Dermis microvascular lymphatic vessel endothelial cell (primary cell): ENCODE measurements around the gene PAK2. TPM values are rescaled to one million over a fixed set of nuclear protein-coding genes. Genes with fewer than 3 reads are reported as not detected.
A peak's percentile ranks its signal among the peaks of the same experiment; 100 is the strongest.
"Not testable (repeated sequence)": the region's sequence is repeated elsewhere in the genome, so short reads cannot be mapped to it uniquely, and the experiment has no call there.

Source experiments
- DNase-seq, 2 donors: peaks; one replicate each; pipeline versions ENCODE4 v3.0.0 to v3.0.0-alpha.2; 2010; ENCODE audit warnings: low read depth in 2 of 2
- total RNA-seq: library from RNA; depleted of rRNA; stranded (reverse); fragments of >200 nt; gene quantifications from 2 replicates; pipeline ENCODE4 v1.2.1, GENCODE V29; 2014

The PAK2 gene
- total RNA-seq, 1 donor from 2014 or later = 50.3 TPM

DNA sequence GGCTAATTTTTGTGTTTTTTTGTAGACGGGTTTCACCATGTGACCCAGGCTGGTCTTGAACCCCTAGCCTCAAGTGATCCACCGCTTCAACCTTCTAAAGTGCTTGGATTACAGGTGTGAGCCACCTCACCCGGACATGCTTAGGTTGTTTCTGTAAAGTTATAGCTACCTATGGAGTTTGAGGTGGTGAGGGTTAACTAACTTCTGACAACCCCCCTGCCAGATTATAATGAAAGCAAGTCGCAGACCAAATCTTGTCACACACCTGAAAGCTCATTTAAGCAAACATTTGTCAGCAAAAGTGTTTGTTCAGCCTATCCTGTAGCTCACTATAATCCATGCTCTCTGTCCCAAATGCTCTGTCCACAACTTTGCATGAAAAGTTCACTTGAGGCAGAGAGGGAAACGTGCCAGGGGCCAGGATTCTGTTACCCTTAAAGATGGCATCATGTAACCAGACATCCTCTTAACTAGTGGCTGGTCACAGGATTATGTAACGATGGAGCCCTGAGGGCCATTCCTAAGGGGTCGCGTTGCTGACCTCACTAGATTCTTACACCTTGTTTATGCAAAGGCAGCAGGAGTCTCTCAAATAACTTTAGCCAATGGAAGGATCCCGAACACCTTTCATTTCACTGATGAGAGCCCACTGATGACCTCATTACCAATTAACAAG, 103.9 kb downstream of the PAK2 start:
- no peak for DNase-seq

DNA sequence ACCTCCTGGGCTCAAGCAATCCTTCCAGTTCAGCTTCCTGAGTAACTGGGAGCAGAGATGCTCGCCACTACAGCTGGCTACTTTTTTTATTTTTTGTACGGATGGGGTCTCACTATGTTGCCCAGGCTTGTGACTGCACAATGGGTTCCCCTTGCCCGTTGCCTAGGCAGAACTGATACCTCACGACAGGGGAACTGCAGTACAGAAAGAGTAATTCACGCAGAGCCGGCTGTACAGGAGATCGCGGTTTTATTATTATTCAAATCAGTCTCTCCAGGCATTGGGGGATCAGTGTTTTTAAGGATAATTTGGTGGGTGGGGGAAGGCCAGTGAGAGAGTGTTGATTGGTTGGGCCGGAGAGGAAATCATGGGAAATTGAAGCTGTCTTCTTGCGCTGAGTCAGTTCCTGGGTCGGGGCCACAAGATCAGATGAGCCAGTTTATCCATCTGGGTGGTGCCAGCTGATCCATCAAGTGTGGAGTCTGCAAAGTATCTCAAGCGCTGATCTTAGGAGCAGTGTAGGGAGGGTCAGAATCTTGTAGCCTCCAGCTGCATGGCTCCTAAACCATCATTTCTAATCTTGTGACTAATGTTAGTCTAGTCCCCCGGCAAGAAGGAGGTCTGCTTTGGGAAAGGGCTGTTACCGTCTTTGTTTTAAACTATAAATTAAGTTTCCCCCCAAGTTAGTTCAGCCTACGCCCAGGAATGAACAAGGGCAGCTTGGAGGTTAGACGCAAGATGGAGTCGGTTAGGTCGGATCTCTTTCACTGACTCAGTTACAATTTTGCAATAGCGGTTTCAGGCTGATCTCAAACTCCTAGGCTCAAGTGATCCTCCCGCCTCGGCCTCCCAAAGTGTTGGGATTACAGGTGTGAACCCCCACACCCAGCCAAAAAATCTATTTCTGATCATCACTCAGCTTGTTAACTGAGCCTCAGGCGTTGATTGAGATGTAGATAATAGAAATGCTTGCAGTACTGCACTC, 104.9 kb downstream of the PAK2 start:
- not testable (repeated sequence) for DNase-seq

DNA sequence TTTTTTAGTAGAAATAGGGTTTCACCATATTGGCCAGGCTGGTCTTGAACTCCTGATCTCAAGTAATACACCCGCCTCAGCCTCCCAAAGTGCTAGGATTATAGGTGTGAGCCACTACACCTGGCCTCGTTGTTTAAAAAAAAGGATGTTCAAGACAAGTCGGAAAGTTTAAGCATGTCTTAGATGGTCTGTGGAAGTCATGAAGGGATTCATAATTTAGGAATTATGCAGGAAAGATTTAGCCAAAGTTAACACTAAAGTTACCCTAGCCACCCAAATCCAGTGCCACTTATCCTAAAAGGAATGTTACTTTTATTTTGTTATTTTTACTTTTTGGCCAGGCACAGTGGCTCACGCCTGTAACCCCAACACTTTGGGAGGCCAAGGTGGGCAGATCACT, 108.7 kb downstream of the PAK2 start:
- DNase-seq = not testable (repeated sequence)

DNA sequence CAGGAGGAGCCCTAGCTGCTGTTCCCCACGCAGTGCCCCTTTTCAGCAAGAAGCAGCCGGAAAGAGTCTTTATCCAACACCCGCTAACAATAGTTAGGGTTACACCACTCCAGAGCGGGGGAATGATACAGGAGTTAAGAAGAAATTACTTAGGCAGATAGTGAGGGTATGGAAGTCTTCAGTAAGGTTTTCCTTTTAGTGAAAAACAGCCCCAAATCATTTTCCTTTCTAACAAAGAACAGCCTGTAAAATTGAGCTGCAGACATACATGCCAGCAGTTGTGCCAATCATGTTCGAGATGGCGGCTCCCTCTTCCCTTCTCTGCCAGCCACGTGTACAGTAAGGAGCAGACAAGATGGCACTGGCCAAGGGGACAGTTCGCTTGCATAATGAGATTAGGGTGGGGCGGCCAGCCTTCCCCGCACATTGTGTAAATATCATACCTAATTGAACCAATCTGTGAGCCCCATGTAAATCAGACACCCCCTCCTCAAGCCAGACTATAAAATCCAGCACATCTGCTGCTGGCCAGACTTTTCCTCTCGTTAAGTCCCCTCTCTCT, 109.6 kb downstream of the PAK2 start:
- DNase-seq = no peak

DNA sequence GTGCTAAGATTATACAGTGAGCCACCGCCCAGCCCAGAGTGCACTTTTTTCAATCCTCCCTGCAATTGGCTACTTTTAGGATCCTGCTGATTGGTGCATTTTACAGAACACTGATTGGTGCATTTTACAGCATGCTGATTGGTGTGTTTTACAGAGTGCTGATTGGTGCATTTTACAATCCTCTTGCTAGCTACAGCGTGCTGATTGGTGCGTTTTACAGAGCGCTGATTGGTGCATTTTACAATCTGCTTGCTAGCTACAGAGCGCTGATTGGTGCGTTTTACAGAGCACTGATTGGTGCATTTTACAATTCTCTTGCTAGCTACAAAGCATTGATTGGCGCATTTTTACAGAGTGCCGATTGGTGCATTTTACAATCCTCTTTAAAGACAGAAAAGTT, 123.3 kb downstream of the PAK2 start:
- not testable (repeated sequence) for DNase-seq

DNA sequence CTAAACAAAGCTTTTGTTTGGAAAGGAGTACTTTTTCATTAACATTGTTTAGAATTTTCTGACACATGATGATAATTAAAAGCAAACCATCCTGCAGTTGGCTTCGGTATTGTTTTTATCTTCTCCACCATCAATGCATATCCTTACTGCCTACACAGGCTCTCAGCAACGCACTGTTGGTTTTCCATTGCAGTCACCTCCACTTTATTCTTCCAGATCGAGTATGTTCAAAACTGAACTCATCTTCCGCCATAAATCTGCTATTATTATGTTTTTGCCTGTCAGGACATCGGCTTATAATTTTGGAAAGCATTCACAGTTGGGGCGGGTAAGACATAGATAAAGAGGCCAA, 127.5 kb downstream of the PAK2 start:
- no peak for DNase-seq

DNA sequence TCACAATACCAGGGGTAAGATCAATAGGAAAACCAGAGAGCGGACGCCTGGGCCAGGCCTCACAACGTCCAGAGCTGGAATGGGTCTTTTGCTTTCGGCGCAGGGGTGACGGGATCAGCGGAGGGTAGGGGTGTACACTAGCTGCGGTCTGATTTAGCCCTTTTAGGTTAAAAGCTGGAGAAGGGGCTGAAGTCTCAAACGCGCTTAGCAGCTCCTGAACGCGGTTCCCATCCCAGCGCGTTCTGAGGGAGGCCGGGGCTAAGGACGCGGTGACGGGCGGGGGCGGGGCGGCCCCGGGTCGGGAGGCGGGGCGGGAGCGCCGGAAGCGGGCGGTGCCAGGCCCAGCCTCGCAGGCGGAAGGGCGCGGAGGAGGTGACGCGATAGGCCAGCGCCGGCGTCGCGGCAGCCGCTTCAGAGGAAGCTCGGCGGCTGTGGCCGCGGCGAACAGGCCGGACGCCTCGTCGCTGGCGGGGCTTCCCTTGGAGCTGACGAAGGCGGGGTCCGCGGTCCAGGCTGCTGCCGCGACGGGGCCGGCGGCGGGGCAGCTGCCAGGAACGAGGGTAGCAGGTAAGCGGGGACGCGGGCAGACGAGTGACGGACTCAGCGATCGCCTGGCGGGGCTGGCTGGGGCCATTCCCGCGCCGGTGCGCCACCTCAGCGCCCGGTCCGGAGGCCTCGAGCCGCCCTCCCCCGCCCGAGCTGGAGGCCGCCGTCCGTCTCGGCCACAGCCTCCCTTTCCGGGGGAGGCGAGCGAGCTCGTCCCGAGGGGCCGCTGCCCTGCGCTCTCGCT, 128.0 kb downstream of the PAK2 start, which contains the start of gene SENP5:
Gene SENP5 (plus strand): TSS at position 414 of the 790 bp plus-strand sequence. CDS start 17,262 bp downstream, outside the sequence.
- DNase-seq = peak; percentile 80 to 94

DNA sequence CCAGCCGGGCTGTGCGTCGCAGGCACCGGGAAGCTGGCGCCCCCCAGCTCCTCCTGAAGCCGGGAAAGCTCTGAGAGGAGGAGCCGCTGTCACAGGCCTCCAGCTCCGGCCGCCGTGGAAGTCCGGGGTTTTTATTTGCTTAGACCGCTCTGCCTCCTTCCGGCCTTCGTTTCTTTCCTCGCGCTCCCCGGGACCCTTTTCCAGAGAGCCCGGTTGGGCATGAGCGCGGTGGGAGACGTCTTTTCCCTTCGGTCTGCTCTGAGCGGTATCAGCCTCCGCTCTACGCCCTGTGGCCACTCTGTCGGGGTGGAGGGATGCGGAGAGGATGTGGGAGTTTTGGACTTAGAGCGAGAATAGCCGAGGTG, 128.6 kb downstream of the PAK2 start:
- DNase-seq = peak; percentile 12 to 53

DNA sequence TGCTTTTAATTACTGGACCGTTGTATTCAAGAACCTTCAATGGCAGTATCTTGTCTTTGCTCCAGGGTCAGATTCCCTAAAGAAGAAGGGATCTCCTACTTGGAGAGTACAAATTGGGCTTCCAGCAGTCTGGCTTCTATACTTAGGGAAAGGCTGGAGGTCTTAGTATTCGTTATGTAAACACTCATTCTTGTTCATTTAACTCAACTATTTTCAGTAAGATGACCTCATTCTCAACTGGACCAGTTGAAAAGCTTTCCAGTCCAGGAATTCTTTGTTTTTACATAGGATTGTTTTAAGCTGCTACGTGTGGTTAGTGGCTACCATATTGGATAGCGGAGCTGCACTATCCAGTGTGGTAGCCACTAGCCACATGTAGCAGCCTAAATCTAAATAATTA, 132.7 kb downstream of the PAK2 start:
- DNase-seq = no peak

DNA sequence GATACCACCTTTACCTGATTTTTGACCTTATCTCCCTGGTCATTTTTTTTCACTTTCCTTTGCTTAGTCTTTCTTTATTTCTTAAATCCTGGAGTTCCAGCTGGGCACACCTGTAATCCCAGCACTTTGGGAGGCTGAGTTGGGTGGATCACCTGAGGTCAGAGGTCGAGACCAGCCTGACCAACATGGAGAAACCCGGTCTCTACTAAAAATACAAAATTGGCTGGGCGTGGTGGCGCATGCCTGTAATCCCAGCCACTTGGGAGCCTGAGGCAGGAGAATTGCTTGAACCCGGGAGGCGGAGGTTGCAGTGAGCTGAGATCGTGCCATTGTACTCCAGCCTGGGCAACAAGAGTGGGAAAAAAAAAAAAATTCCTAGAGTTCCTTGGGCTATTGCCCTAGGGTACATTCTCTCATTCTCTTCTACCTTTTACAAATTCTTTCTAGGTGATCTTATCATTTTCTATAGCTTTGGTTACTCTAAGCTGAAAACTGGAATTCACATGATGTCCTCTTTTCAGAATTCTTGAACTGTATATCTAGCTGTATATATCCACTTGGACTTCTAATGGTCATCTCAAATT, 134.9 kb downstream of the PAK2 start:
- DNase-seq = not testable (repeated sequence)

DNA sequence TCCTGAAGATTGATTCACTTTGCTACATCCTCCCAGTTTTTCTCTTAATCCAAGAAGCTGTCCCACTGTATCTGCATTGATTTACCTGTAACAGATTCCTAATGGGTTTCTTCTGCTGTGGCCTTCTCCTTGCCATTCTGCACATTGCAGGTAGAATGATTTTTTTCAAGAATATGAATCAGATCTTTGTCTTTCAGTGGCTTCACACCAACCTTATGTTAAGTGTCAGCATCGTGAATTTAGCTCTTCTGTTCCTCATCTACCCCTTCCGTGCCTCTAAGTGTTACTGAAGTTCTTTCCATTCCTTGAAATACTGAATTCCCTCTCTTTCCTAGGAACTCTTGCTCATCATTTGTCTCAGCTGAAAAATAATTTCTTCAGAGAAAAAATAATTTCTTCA, 135.6 kb downstream of the PAK2 start:
- DNase-seq = no peak

Other genes with a start within 250 kb of the PAK2 start
- 19.5 and 21.2 TPM in 2 replicates for gene RNF168, start 236.1 kb upstream of the PAK2 start, total RNA-seq
- not detected in 2 replicates for gene SMCO1, start 224.5 kb upstream of the PAK2 start, total RNA-seq
- 6.3 and 6.8 TPM in 2 replicates for gene WDR53, start 171.3 kb upstream of the PAK2 start, total RNA-seq
- 12.6 and 14.3 TPM in 2 replicates for gene FBXO45, start 171.2 kb upstream of the PAK2 start, total RNA-seq
- gene NRROS, start 100.2 kb upstream of the PAK2 start, total RNA-seq = 6.3 and 13.3 TPM in 2 replicates
- 5.6 and 6.6 TPM in 2 replicates for gene CEP19, start 27.6 kb upstream of the PAK2 start, total RNA-seq
- gene PIGX, start 27.5 kb upstream of the PAK2 start, total RNA-seq = 29.4 and 31.0 TPM in 2 replicates
- gene SENP5, start 128.1 kb downstream of the PAK2 start, total RNA-seq = 31.2 and 36.2 TPM in 2 replicates
- gene NCBP2, start 202.7 kb downstream of the PAK2 start, total RNA-seq = 49.3 and 50.3 TPM in 2 replicates
- gene PIGZ, start 229.0 kb downstream of the PAK2 start, total RNA-seq = 2.6 and 4.6 TPM in 2 replicates